Left cardiac atrium (tissue), 4 donors: Measurements from ENCODE around the gene TRABD. TPM values are rescaled to one million over a fixed set of nuclear protein-coding genes. Genes with fewer than 3 reads are reported as not detected.

Experiments
- ATAC-seq, 2 donors: fragments of 200-7000 bp; cut with Tn5 transposase; one replicate each; pipeline ENCODE4 v1.9.1; 2020; ENCODE audit warnings: mild to moderate bottlenecking in 2 of 2, moderate library complexity in 2 of 2
- DNase-seq: peaks from one replicate; pipeline ENCODE4 v3.0.0-alpha.2; 2020
- intact Hi-C, 2 donors: fragments of 100-400 bp; cut with DNase I; formaldehyde crosslinking; loops; one replicate each; pipeline versions ENCODE4 v1.14.1 to v1.15.1; 2022 to 2023
- total RNA-seq, 2 donors: library from RNA; stranded (reverse); fragmentation: NEBNext Ultra II Directional; extraction: Animal tissue kit (Norgen Biotek cat#: 25700); gene quantifications; one replicate each; pipeline ENCODE4 v1.2.1, GENCODE V29; 2021
- donor health status: DM: no; HTN: yes; CAD: no.
- donor health status: DM: no; HTN: yes; CAD: no; lungs with severe emphysema.
- donor health status: DM: yes; HTN: yes; CAD: no.
- donor health status: Dilated cardiomyopathy.

Gene TRABD
- total RNA-seq, 2 donors from 2014 or later = 19.6 to 26.1 TPM

DNA sequence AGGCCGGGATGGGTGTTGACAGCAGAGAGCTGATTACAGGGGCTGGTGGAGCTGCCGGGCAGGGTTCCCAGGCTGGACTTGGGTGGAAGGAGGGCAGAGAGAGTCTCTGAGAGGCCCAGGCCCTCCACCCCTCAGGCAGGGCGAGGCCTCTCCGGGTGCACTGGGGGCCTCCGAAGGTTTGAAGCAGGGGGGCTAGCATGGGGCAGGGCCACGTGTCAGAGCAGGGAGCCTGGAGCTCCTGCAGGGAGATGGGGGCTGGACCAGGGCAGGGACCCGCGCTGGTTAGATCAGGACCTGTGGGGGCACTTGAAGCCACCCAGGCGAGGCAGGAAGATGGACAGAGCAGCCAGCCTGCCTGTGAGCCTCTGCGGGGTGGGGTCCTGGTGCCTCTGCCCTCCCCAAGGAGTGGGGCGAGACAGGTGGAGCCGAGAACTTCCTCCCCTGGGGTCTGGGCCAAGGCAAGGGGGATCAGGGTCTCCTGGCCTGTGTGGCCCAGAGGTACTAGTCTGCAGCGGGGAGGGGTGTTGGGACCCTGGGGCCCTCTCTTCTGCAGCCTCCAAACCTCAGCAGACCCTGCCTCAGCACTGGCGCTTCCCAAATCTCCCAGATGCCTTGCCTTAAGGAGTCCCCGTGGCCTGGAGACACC, 14.3 kb upstream of the TRABD start:
- no peak for DNase-seq
- peak; percentile 15 to 36 for ATAC-seq
- intact Hi-C loops = no loop called here

DNA sequence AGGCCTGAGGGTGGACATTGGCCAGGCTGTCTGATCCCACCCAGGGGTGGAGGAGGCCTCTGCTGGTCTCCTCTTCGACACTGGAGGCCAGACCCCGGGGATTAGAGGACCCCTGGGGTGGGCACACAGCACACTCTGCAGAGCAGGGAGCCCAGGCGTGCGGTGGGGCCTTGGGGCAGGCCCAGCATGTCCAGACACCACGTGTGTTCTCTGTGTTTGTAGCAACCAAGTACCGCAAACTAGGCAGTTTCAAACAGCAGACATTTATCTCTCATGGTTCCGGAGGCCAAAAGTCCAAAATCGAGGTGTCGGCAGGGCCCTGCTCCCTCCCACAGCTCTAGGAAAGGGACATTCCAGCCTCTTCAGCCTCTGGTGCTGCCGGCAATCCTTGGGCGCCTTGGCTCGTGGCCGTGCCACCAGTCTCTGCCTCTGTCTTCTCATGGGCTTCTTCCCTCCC, 13.7 kb upstream of the TRABD start:
- ATAC-seq (no peak), DNase-seq (no peak)
- intact Hi-C loops = no loop called here

DNA sequence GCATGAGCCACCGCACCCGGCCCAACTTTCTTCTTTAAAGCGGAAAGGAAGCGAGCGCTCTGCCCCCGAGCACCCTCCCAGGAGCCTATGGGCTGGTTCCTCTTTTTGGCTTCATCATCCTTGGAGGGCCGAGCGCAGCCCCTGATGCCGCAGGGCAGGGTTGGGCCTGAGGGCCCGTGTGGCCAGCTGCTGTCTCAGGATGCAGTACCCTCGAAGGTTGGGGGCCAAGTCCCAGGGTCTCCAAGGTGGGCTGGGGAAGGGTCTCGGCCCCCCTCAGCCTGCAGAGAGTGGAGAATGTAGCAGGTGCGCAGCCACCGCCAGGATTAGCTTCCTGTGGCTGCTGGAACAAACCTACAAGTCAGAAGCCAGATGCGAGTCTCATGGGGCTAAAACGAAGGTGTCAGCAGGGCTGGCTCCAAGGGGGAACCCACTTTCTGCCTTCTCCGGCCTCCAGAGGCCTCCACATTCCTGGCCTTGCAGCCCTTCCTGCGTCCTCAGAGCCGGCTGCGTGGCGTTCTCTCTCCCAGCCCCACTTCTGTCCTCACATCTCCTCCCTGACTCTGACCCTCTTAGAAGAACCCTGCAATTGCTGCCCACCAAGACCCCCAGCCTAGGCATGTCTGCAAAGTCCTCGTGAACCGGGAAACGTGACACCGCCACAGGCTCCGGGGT, 12.3 kb upstream of the TRABD start:
- ATAC-seq (no peak), DNase-seq (no peak)
- intact Hi-C loops = no loop called here

DNA sequence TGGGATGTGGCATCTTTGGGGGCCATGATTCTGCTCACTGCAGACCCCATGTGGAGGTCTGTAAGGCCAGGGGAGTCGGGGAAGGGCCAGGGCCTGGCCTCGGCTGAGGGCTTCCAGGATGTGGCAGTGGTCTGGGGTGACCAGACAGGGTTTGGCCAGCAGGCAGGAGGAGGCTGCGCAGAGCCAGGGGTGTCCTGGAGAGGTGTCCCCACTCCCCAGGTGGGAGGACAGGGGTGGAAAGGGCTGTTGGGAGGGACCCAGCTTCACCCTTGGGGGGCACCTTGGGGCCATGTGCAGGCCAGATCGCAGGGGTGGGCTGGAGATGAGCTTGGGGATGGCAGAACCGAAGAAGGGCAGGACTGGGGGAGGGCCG, 11.7 kb upstream of the TRABD start:
- intact Hi-C loops = no loop called here
- ATAC-seq (no peak), DNase-seq (no peak)

DNA sequence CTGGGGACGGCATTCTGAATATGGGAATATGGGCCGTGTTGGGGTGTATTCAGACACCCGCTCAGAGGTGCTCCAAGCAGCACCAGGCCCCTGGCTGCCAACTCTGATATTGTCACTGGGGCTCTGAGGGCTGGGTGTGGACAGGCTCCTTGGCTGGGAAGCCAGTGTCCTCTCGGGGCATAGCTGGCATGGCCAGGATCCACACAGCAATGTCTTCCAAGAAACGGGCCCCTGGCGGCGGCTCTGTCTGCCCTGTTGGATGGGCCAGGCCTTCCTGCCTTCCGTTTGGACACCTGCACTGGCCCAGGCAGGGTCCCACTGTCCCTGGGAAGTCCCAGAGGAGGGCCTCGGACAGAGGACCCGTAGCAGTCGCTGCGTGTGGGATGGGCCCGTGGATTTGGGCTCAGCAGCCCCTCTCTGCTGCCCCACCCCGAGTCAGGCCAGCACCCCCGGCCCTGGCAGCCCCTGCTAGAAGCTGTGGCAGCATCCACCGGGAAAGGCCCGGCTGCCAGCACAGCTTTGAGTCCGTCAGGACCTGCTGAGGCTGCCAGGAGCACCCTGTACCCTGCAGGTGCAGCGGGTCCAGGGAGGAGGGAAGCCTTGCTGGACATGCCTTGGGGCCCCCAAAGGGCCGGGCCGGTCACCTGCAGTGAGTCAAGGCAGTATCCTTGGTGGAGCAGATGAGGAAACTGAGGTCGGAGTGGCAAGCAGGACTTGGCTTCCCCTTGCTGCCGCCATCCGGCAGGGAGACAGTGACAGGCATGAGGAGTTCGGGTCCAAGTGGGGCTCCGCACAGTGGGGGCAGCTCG, 11.1 kb upstream of the TRABD start:
- no peak for DNase-seq
- peak in 1 of 2 donors; percentile 42 for ATAC-seq
- intact Hi-C loops = no loop called here

DNA sequence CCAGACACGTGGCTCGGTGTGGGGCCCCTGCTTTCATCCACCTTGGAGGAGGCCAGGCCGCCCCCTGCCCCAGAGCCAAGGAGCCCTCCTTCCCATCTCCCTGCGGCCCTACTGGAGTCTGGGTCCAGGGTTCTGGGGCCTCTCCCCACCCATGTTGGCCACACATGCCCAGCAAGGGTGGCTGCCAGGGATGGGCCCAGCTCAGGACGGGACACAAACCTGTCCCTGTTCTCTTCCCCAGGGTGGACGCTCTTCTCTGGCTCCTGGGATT, 10.6 kb upstream of the TRABD start:
- intact Hi-C loops = no loop called here
- ATAC-seq (no peak), DNase-seq (no peak)

DNA sequence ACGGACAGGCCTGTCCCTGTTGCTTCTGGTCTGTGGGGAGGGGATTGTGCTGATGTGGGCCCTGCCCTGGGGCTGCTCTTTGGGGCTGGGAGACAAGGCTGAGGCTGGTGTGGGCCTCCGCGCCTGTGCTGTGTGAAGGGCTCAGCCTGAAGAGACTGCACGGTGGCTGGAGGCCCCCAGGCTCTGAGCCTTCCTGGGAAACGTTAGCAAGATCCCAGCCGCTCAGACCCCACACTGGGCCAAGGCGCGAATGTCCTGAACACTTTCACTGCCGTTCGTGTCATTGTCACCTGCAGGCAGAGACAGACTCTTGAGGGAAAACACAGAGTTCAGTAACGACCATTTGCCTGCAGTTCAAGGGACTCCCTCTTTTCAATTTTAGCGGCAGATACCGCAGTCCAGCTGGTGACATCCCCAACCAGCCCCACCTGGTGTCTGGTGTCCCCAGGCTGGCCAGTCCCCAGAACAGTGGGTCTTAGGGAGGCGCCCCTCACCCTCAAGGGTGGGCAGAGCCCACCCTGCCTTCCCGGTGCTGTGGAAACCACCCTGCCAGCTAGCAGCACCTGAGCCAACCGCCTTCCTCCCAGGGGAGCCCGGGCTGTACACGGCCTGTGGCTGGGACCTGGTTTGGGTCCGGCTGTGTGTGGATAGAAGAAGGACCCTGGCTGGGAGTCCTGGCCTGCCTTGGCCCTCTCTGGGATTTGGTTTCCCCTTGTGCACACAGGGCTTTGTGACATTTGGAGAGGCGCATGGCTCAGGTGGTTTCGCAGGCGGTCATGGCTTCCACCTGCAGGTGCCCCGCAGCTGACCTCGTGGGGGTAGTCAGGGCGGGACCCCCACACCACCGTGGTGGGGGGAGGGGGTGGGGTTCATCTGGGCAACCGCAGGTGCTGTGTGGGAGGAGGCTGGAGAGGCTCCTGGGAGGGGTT, 9.5 kb upstream of the TRABD start:
- DNase-seq (no peak), ATAC-seq (no peak)
- intact Hi-C loops = no loop called here

DNA sequence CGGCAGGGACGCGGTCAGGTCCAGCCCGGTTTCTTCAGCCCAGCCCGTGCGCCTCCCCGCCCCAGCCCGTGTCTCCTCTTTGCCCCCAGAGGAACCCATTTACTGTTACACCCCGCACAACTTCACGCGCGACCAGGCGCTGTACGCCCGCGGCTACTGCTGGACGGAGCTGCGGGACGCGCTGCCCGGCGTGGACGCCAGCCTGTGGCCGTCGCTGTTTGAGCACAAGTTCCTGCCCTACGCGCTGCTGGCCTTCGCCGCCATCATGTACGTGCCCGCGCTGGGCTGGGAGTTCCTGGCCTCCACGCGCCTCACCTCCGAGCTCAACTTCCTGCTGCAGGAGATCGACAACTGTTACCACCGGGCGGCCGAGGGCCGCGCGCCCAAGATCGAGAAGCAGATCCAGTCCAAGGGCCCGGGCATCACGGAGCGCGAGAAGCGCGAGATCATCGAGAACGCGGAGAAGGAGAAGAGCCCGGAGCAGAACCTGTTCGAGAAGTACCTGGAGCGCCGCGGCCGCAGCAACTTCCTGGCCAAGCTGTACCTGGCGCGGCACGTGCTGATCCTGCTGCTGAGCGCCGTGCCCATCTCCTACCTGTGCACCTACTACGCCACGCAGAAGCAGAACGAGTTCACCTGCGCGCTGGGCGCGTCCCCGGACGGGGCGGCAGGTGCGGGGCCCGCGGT, 8.7 kb upstream of the TRABD start:
- intact Hi-C loops = no loop called here
- ATAC-seq (no peak), DNase-seq (no peak)

DNA sequence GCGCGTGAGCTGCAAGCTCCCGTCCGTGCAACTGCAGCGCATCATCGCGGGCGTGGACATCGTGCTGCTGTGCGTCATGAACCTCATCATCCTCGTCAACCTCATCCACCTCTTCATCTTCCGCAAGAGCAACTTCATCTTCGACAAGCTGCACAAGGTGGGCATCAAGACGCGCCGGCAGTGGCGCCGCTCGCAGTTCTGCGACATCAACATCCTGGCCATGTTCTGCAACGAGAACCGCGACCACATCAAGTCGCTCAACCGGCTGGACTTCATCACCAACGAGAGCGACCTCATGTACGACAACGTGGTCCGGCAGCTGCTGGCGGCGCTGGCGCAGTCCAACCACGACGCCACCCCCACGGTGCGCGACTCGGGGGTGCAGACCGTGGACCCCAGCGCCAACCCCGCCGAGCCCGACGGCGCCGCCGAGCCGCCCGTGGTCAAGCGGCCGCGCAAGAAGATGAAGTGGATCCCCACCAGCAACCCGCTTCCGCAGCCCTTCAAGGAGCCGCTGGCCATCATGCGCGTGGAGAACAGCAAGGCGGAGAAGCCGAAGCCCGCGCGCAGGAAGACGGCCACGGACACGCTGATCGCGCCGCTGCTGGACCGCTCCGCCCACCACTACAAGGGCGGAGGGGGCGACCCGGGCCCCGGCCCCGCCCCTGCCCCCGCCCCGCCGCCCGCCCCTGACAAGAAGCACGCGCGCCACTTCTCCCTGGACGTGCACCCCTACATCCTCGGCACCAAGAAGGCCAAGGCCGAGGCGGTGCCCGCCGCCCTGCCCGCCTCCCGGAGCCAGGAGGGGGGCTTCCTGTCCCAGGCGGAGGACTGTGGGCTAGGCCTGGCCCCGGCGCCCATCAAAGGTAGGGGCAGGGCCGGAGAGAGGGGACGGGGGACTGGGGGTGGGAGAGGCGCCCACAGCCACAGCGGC, 7.9 kb upstream of the TRABD start:
- ATAC-seq (no peak), DNase-seq (no peak)
- intact Hi-C loops = no loop called here

DNA sequence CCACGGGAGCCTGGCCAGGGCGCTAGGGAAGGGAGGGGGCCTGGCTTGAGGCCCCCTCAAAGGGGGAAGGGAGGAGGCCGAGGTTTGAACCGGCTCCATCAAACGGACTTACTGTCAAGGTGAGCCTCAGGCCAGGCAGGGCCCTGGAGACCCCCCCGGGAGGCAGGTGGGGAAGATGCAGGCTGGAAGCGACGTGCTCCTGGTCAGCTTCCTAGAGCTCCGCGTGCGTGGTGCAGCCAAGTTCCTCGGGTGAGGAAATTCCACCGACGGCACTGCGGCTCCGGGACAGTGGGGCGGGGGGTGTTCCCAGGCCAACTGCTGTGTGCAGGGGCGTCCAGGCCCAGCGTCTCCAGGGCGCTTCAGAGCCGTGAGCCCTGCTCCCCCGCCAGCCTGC, 7.2 kb upstream of the TRABD start:
- no peak for ATAC-seq
- intact Hi-C loops = no loop called here
- no peak for DNase-seq

DNA sequence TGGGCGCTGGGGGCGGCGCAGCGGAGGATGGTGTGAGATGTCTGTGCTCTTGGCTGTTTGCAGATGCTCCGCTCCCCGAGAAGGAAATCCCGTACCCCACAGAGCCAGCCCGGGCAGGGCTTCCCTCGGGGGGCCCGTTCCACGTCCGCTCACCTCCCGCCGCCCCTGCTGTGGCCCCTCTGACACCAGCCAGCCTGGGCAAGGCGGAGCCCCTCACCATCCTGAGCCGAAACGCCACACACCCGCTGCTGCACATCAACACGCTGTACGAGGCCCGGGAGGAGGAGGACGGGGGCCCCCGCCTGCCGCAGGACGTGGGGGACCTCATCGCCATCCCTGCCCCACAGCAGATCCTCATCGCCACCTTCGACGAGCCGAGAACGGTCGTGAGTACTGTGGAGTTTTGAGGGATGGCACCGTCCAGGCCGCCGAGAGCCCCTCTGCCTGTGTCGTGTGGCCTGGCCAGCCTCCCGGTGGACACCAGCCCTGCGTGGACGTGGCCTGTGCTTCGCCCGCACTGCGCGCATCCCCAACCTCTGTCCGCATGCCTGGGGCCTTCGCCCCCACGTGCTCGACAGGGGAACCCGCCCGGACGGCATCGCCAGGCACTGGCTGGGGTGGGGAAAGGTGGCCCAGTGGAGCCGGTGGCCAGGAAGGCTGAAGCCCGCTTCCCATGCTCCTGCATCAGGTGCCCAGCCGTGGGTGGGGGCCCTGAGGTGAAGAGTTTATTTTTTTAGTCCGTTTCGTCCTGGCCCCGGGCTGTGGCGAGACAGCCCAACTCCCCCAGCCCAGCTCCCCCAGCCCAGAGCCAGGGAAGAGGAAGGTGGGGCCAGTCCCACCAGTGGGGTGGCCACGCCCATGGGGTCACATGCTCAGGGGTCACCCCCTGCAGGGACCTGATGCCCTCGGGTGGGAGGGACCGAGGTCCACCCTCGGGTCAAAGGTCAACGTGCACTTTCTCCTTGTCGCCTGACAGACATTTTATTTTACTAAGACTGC, 6.5 kb upstream of the TRABD start:
- ATAC-seq = no peak
- DNase-seq = peak; percentile 20
- intact Hi-C loops = no loop called here

DNA sequence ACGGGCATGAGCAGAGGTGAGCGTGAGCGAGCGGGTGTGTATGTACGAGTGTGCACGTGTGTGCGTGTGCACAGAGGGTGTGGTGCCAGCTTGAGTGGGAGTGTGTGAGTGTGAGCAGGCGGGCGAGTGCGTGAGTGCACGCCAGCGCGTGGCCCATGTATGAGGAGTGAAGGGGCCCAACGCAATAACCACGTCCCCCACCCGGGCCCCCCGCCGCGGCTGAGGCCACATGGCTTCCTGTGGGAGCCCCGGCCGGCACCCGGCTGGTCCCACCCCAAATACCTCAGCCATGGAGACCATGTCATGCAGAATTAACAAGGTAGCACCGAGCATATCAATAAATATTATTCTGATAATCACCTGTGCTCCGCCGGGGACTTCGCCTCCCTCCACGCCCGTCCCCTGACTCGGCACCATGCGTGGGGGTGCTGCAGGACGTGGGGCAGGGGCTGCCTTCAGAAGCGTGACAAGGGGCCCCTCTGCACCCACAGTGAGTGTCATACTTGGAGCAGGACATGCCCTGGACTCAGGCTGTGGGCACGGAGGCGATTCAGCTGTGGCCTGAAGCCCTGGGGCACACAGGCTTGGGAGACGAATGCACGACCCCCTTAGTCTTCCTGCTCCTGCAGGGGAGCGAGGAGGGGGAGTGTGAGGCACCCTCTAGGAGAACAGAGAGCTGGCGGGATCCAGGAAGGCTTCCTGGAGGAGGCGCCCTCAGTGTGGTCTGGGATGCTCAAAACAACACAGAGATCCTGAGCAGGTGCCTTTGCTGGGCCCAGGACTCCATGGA, 5.6 kb upstream of the TRABD start:
- DNase-seq (no peak), ATAC-seq (no peak)
- intact Hi-C loops = no loop called here

DNA sequence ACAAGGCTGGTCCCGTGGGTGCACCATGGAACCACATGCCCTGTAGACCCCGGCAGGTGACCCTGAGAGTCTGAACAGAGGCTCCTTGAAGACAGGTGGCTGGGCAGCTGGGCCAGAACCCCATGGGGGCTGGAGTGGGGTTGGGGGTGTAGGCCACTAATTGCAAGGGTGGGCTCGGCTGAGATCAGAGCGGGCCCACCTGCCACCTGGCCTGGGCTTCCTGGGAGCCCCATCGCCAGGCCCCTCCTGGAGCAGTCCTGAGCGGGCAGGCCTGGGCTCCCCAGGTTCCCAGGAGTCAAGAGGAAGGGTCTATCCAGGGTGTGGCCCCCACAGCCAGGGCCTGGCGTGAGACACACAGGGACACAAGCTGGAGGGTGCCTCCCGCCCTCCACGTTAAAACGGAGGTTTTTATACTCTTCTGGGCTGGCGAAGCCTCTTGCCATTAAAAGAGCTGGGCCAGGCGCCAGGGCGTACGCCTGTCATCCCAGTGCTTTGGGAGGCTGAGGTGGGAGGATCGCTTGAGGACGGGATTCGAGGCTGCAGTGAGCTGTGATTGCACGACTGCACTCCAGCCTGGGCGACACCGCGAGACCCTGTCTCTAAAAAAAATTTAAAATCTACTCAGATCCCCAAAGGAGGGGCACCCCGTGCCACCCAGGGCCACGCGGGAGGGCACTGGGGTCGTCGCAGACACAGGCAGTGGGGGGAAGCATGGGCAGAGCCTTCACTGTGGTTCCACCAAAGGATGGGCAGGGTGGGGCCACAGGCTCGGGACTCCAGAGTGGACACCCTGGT, 4.8 kb upstream of the TRABD start:
- ATAC-seq = no peak
- DNase-seq = peak; percentile 19
- intact Hi-C loops = no loop called here

DNA sequence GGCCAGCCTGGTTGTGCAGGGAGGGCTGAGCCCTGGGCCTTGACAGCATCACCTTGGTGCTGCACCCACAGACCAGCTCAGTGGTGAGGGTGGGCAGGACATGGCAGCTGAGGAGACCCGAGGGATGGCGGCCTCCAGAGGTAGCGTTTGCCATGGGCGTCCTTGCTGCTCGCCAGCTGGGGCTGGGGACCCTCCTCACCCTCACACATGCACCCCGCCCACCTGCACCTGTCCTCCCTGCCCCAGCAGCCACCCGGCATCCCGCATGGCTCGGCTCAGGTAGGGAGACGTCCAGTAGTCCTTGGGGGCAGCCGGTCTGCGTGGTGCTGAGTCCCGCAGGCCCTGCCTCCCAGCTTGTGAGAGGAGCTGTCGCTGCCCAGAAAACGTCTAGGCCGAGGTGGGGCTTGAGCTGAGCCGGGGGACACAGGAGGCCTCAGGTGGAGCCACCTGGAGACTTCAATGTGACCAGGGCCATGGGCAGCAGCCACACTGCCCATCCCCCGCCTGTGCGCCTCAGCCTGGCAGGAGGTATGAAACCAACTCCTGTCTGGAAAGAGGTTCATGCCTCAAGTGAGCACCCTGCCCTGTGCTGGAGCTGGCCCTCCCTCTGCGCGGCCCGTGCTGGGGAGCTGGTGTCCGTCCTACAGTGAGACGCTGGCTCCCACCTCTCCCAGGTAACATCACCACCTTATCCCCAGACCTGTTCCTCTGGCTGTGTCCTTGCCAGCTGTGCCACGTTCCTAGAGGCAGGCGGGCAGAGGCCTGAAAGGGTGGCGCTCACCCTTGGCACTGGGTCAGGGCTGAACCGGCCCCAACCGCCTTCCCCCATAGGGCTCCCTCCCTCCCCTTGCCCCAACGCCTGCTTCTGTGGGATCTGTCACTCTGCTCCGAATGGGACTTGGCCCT, 3.3 kb upstream of the TRABD start:
- intact Hi-C loops = no loop called here
- ATAC-seq = no peak
- DNase-seq = no peak
